ENCODE results near the gene DNAH6.

The DNAH6 gene

GRCh38 chr2:84849271-84849952 lies 333.1 kb downstream of the DNAH6 start:
- Histone ChIP-seq H3K4me1 (ENCODE audit: control insufficient read depth in 1 of 2, insufficient read depth in 2 of 2, low read length in 2 of 2) (no peaks in the 10 kb centered on the region), H3K9ac (ENCODE audit: low read length) (no peak overlapping the region), H2AK5ac (ENCODE audit: low read length) (no peak overlapping the region), H3K14ac (ENCODE audit: low read length) (no peak overlapping the region), H3K23ac (ENCODE audit: low read length) (no peak overlapping the region), H4K91ac (ENCODE audit: low read depth, low read length) (no peak overlapping the region), H3K79me1 (ENCODE audit: low read length) (no peaks in the 10 kb centered on the region), H3K79me2 (ENCODE audit: control insufficient read depth, insufficient read depth, low read length, poor library complexity) (no peaks in the 10 kb centered on the region), H3K4me2 (ENCODE audit: low read length) (no peak overlapping the region), H4K8ac (ENCODE audit: low read depth, low read length) (no peak overlapping the region), H2BK120ac (ENCODE audit: insufficient read depth, low read length, poor library complexity) (no peak overlapping the region), H3K27me3 (ENCODE audit: insufficient read depth, low read length) (no peaks in the 10 kb centered on the region), H3K4me3 (ENCODE audit: low read depth, low read length) (no peak overlapping the region), H3K18ac (ENCODE audit: low read length) (no peak overlapping the region), H3K27ac (ENCODE audit: low read depth, low read length) (no peak overlapping the region), H2AFZ (ENCODE audit: insufficient read depth, low read length, poor library complexity) (no peak overlapping the region), H3K4ac (ENCODE audit: low read depth, low read length) (no peak overlapping the region), H4K12ac (ENCODE audit: low read depth, low read length) (no peak overlapping the region), H3K9me3 (ENCODE audit: insufficient read depth, low read depth, low read length) (peaks cover under 1% of the 10 kb centered on the region), H2BK12ac (ENCODE audit: low read length) (no peak overlapping the region), H3K36me3 (ENCODE audit: control insufficient read depth in 1 of 2, insufficient read depth in 2 of 2, low read length in 2 of 2) (no peaks in the 10 kb centered on the region), H2BK5ac (ENCODE audit: low read depth, low read length, poor library complexity) (no peak overlapping the region)
- WGBS (ENCODE audit: extremely low coverage, insufficient coverage, insufficient read length) = no CpG with 5 or more reads among the region's 8 CpGs
- peak; percentile 28 to 58 for DNase-seq

DNA sequence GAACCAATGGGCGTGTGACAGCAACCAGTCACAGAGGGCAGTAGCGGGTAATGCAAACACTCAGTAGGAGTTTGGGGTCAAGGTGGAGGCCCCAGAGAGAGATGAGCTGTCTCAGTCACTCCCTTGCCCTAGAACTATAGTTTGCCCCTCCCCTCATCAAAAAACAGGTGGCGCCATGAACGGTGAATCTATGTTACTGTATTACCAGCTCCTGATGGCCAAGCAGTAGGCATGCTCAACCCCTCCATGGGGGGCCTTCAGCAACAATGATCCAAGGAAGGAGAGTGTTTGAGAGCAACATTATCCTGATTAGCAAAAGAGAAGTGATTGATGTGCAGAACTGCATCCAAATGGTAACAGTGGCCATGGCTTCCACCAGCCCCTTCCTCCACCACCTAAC lies 334.2 kb downstream of the DNAH6 start:
- no peak for DNase-seq
- no peak overlapping the region for H3K27ac ChIP-seq (ENCODE audit: low read depth, low read length)
- no peak overlapping the region for H2AFZ ChIP-seq (ENCODE audit: insufficient read depth, low read length, poor library complexity)
- no peaks in the 10 kb centered on the region for H3K79me1 ChIP-seq (ENCODE audit: low read length)
- no peak overlapping the region for H4K91ac ChIP-seq (ENCODE audit: low read depth, low read length)
- H3K79me2 ChIP-seq (ENCODE audit: control insufficient read depth, insufficient read depth, low read length, poor library complexity) = no peaks in the 10 kb centered on the region
- no peak overlapping the region for H3K4me3 ChIP-seq (ENCODE audit: low read depth, low read length)
- H4K12ac ChIP-seq (ENCODE audit: low read depth, low read length) = no peak overlapping the region
- H2AK5ac ChIP-seq (ENCODE audit: low read length) = no peak overlapping the region
- H3K27me3 ChIP-seq (ENCODE audit: insufficient read depth, low read length) = no peaks in the 10 kb centered on the region
- no peak overlapping the region for H3K4me2 ChIP-seq (ENCODE audit: low read length)
- no peak overlapping the region for H2BK120ac ChIP-seq (ENCODE audit: insufficient read depth, low read length, poor library complexity)
- no peak overlapping the region for H3K14ac ChIP-seq (ENCODE audit: low read length)
- H3K9me3 ChIP-seq (ENCODE audit: insufficient read depth, low read depth, low read length) = peaks cover 2% of the 10 kb centered on the region
- no peak overlapping the region for H3K18ac ChIP-seq (ENCODE audit: low read length)
- no CpG with 5 or more reads among the region's 4 CpGs for WGBS (ENCODE audit: extremely low coverage, insufficient coverage, insufficient read length)
- H3K23ac ChIP-seq (ENCODE audit: low read length) = no peak overlapping the region
- no peak overlapping the region for H2BK5ac ChIP-seq (ENCODE audit: low read depth, low read length, poor library complexity)
- H3K4ac ChIP-seq (ENCODE audit: low read depth, low read length) = no peak overlapping the region
- H2BK12ac ChIP-seq (ENCODE audit: low read length) = no peak overlapping the region
- H3K36me3 ChIP-seq (ENCODE audit: control insufficient read depth in 1 of 2, insufficient read depth in 2 of 2, low read length in 2 of 2) = no peaks in the 10 kb centered on the region
- no peak overlapping the region for H4K8ac ChIP-seq (ENCODE audit: low read depth, low read length)
- H3K9ac ChIP-seq (ENCODE audit: low read length) = no peak overlapping the region
- H3K4me1 ChIP-seq (ENCODE audit: control insufficient read depth in 1 of 2, insufficient read depth in 2 of 2, low read length in 2 of 2) = no peaks in the 10 kb centered on the region

DNA sequence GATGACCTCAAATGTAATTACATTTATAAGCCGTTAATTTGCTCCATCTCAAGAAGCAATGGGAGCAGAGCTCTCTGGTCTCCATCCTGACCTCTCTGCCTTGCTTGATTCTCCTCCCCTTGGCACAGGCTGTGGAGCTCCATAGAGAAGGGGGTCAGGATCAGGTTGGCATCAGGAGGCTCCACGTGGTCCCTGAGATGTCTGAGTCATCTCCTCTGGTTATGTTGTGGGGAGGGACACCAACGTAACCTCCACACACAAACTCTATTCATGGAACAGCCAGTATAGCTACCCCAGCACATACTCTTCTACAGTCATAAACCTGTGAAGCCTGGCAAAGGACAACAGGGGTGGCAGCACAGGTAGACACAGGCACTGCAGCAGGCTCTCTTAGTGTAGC lies 335.6 kb downstream of the DNAH6 start:
- H3K23ac ChIP-seq (ENCODE audit: low read length) = no peak overlapping the region
- H3K4me3 ChIP-seq (ENCODE audit: low read depth, low read length) = no peak overlapping the region
- H3K4me2 ChIP-seq (ENCODE audit: low read length) = no peak overlapping the region
- no peak overlapping the region for H2BK12ac ChIP-seq (ENCODE audit: low read length)
- H3K18ac ChIP-seq (ENCODE audit: low read length) = no peak overlapping the region
- no peak overlapping the region for H4K12ac ChIP-seq (ENCODE audit: low read depth, low read length)
- no peak overlapping the region for H2BK5ac ChIP-seq (ENCODE audit: low read depth, low read length, poor library complexity)
- no peaks in the 10 kb centered on the region for H3K79me1 ChIP-seq (ENCODE audit: low read length)
- no peaks in the 10 kb centered on the region for H3K27me3 ChIP-seq (ENCODE audit: insufficient read depth, low read length)
- H3K36me3 ChIP-seq (ENCODE audit: control insufficient read depth in 1 of 2, insufficient read depth in 2 of 2, low read length in 2 of 2) = no peaks in the 10 kb centered on the region
- H3K4me1 ChIP-seq (ENCODE audit: control insufficient read depth in 1 of 2, insufficient read depth in 2 of 2, low read length in 2 of 2) = no peaks in the 10 kb centered on the region
- DNase-seq = no peak
- H3K9ac ChIP-seq (ENCODE audit: low read length) = no peak overlapping the region
- peaks cover 2% of the 10 kb centered on the region for H3K9me3 ChIP-seq (ENCODE audit: insufficient read depth, low read depth, low read length)
- no CpG with 5 or more reads among the region's 3 CpGs for WGBS (ENCODE audit: extremely low coverage, insufficient coverage, insufficient read length)
- no peak overlapping the region for H3K27ac ChIP-seq (ENCODE audit: low read depth, low read length)
- no peaks in the 10 kb centered on the region for H3K79me2 ChIP-seq (ENCODE audit: control insufficient read depth, insufficient read depth, low read length, poor library complexity)
- H2BK120ac ChIP-seq (ENCODE audit: insufficient read depth, low read length, poor library complexity) = no peak overlapping the region
- H2AK5ac ChIP-seq (ENCODE audit: low read length) = no peak overlapping the region
- H3K14ac ChIP-seq (ENCODE audit: low read length) = no peak overlapping the region
- H4K8ac ChIP-seq (ENCODE audit: low read depth, low read length) = no peak overlapping the region
- no peak overlapping the region for H3K4ac ChIP-seq (ENCODE audit: low read depth, low read length)
- H2AFZ ChIP-seq (ENCODE audit: insufficient read depth, low read length, poor library complexity) = no peak overlapping the region
- H4K91ac ChIP-seq (ENCODE audit: low read depth, low read length) = no peak overlapping the region

DNA sequence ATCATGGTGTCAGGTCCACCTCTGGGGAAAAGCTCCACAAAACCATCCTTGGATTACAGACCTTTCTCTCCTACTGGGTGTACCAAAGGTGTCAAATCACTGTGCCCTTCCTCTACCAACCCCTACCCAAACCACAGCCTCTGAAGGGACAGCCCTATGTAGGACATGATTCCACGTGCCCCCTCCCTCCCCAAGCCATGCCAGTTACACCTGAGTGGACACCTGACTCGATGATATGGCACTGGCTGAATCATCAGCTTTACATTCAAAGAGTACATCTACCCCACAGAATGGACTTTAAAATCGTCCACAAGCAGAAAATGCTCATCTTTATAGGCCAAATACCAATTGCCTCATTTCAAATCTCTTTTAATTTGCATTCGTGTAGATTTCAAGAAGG lies 338.6 kb downstream of the DNAH6 start:
- no CpG with 5 or more reads among the region's 4 CpGs for WGBS (ENCODE audit: extremely low coverage, insufficient coverage, insufficient read length)
- no peak overlapping the region for H3K4me2 ChIP-seq (ENCODE audit: low read length)
- H2BK120ac ChIP-seq (ENCODE audit: insufficient read depth, low read length, poor library complexity) = no peak overlapping the region
- H4K12ac ChIP-seq (ENCODE audit: low read depth, low read length) = no peak overlapping the region
- no peak overlapping the region for H3K4me3 ChIP-seq (ENCODE audit: low read depth, low read length)
- no peak overlapping the region for H3K23ac ChIP-seq (ENCODE audit: low read length)
- H3K18ac ChIP-seq (ENCODE audit: low read length) = no peak overlapping the region
- H2AK5ac ChIP-seq (ENCODE audit: low read length) = no peak overlapping the region
- no peak overlapping the region for H4K8ac ChIP-seq (ENCODE audit: low read depth, low read length)
- H3K4me1 ChIP-seq (ENCODE audit: control insufficient read depth in 1 of 2, insufficient read depth in 2 of 2, low read length in 2 of 2) = no peaks in the 10 kb centered on the region
- H3K27me3 ChIP-seq (ENCODE audit: insufficient read depth, low read length) = no peaks in the 10 kb centered on the region
- no peak overlapping the region for H3K9ac ChIP-seq (ENCODE audit: low read length)
- H3K27ac ChIP-seq (ENCODE audit: low read depth, low read length) = no peak overlapping the region
- no peaks in the 10 kb centered on the region for H3K36me3 ChIP-seq (ENCODE audit: control insufficient read depth in 1 of 2, insufficient read depth in 2 of 2, low read length in 2 of 2)
- no peak overlapping the region for H2AFZ ChIP-seq (ENCODE audit: insufficient read depth, low read length, poor library complexity)
- H2BK5ac ChIP-seq (ENCODE audit: low read depth, low read length, poor library complexity) = no peak overlapping the region
- H2BK12ac ChIP-seq (ENCODE audit: low read length) = no peak overlapping the region
- no peak for DNase-seq
- peaks cover 2% of the 10 kb centered on the region for H3K9me3 ChIP-seq (ENCODE audit: insufficient read depth, low read depth, low read length)
- H4K91ac ChIP-seq (ENCODE audit: low read depth, low read length) = no peak overlapping the region
- no peaks in the 10 kb centered on the region for H3K79me1 ChIP-seq (ENCODE audit: low read length)
- H3K4ac ChIP-seq (ENCODE audit: low read depth, low read length) = no peak overlapping the region
- H3K14ac ChIP-seq (ENCODE audit: low read length) = no peak overlapping the region
- H3K79me2 ChIP-seq (ENCODE audit: control insufficient read depth, insufficient read depth, low read length, poor library complexity) = no peaks in the 10 kb centered on the region

Data from trophoblast cell (in vitro differentiated cells and primary cell).